HG02973 (cell line): ENCODE measurements around the gene FRMPD3.

Source experiments
- ATAC-seq: cut with Tn5 transposase; IDR thresholded peaks from one replicate; pipeline ENCODE4 v1.9.1; 2021; ENCODE audit warnings: moderate library complexity; ENCODE audit not compliant: unreplicated experiment

Gene FRMPD3

GRCh38 chrX:107477406-107477805, 28.0 kb downstream of the FRMPD3 start:
- ATAC-seq, result no peak

DNA sequence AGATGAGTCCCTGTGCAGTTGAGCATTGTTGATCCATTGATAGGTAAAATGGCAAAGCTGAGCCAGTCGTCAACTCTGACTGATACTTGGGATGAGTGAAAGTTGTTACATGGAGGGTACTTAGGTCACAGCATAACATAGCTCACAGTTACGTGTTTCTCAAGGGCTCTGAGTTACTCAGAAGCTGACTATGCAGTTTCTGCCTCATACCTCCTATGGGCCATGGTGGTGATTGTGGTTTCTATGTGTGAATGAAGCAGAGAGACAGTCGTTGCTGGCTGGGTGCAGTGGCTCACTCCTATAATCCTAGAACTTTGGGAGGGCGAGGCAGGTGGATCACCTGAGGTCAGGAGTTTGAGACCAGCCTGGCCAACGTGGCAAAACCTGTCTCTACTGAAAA, 30.8 kb downstream of the FRMPD3 start:
- ATAC-seq, result no peak

DNA sequence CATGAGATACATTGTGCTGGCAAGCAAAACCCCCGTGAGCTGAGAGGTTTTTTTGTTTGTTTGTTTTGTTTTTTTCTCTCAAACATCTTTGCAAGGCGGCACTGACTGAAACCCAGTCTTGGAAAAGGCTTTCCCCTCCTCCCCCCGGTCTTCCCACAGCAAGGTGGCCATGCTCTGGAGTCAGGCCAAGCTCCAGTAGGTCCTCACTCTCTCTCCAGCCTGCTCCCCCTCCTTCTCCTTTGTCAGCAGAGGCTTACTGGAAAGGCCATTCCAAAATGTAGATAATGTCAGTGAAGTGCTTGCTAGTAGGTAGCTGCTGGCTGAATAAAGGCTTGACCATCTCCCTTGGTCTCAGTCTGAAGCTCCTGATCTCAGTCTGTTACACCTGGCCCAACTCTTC, 32.6 kb downstream of the FRMPD3 start:
- no peak for ATAC-seq

- ATAC-seq, result no peak
Observed at GRCh38 chrX:107484002-107484726, 34.7 kb downstream of the FRMPD3 start.

DNA sequence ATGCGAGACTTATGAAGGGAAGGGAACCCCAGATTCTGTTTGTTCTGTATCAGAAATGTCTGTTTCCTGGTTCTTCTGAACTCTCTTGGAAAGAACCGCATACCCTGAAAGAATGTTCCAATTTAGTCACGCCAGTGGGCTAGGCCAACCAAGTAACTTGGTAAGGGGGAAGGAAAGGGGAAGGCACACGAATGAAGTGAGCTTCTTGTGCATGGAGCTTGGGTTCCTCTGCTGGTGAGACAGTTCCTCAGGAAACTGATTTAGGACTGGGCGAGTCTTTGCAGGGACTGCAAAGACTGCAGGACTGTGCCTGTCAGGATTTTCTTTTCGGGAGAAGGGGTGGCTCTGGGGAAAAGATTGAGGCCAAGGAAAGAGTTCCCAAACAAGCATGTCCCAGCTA, 35.6 kb downstream of the FRMPD3 start:
- no peak for ATAC-seq

- ATAC-seq, result no peak
Observed at GRCh38 chrX:107493141-107493540, 43.7 kb downstream of the FRMPD3 start.

GRCh38 chrX:107496786-107497185, 47.3 kb downstream of the FRMPD3 start:
- no peak for ATAC-seq
